NCI-H1092 (cell line): Measurements from ENCODE around the gene GRK4.
"Not testable (repeated sequence)": the region's sequence is repeated elsewhere in the genome, so short reads cannot be mapped to it uniquely, and the experiment has no call there.

ENCODE experiments used
- DNase-seq: peaks from one replicate; lab custom pipeline; 2025; lab: John Stamatoyannopoulos, UW

Gene GRK4

GRCh38 chr4:2961811-2962441, 1.4 kb upstream of the GRK4 start:
- DNase-seq = no peak

- peak; percentile 57 for DNase-seq
These were observed 677 bp upstream of the GRK4 start for GRCh38 chr4:2962614-2963174.

- no peak for DNase-seq
These were observed 648 bp downstream of the GRK4 start for GRCh38 chr4:2963966-2964471.

GRCh38 chr4:2964706-2965258, 1.4 kb downstream of the GRK4 start:
- DNase-seq = no peak

- no peak for DNase-seq
These were observed 1.9 kb downstream of the GRK4 start for GRCh38 chr4:2965262-2965661.

GRCh38 chr4:2968381-2968780, 5.0 kb downstream of the GRK4 start:
- DNase-seq = no peak

GRCh38 chr4:2971275-2971674, 7.9 kb downstream of the GRK4 start:
- DNase-seq = no peak

- DNase-seq = no peak
These were observed 14.1 kb downstream of the GRK4 start for GRCh38 chr4:2977211-2978088.

GRCh38 chr4:2981256-2981819, 18.0 kb downstream of the GRK4 start:
- DNase-seq = no peak

GRCh38 chr4:2982012-2982411, 18.6 kb downstream of the GRK4 start:
- DNase-seq = no peak

GRCh38 chr4:2983715-2984114, 20.3 kb downstream of the GRK4 start:
- not testable (repeated sequence) for DNase-seq

GRCh38 chr4:2991243-2991642, 27.9 kb downstream of the GRK4 start:
- no peak for DNase-seq

GRCh38 chr4:2994917-2995316, 31.5 kb downstream of the GRK4 start:
- no peak for DNase-seq

GRCh38 chr4:2995546-2996265, 32.3 kb downstream of the GRK4 start:
- no peak for DNase-seq

GRCh38 chr4:2996415-2996814, 33.0 kb downstream of the GRK4 start:
- no peak for DNase-seq

- no peak for DNase-seq
These were observed 44.4 kb downstream of the GRK4 start for GRCh38 chr4:3007724-3008123.

GRCh38 chr4:3009422-3009821, 46.1 kb downstream of the GRK4 start:
- no peak for DNase-seq

GRCh38 chr4:3010577-3010976, 47.2 kb downstream of the GRK4 start:
- no peak for DNase-seq

- no peak for DNase-seq
These were observed 47.6 kb downstream of the GRK4 start for GRCh38 chr4:3010998-3011397.

GRCh38 chr4:3011456-3012220, 48.3 kb downstream of the GRK4 start:
- DNase-seq = no peak

- DNase-seq = no peak
These were observed 50.0 kb downstream of the GRK4 start for GRCh38 chr4:3013323-3013722.
